Type B pancreatic cell (in vitro differentiated cells): ENCODE measurements around the gene C1QA. TPM values are rescaled to one million over a fixed set of nuclear protein-coding genes. Genes with fewer than 3 reads are reported as not detected.

Experiments used
- DNase-seq: peaks from one replicate; pipeline ENCODE4 v3.0.0; 2021; ENCODE audit warnings: mixed read lengths; ENCODE audit not compliant: unreplicated experiment; ENCODE audit errors: extremely low spot score
- H3K27ac Mint-ChIP-seq: 2 replicates; pipeline ENCODE4 v1.8.0; 2021; ENCODE audit warnings: mild to moderate bottlenecking, mixed read lengths
- H3K27me3 Mint-ChIP-seq: 2 replicates; pipeline ENCODE4 v1.8.0; 2021; ENCODE audit warnings: mixed read lengths
- H3K36me3 Mint-ChIP-seq: 2 replicates; pipeline ENCODE4 v1.8.0; 2021; ENCODE audit warnings: mixed read lengths
- H3K4me1 Mint-ChIP-seq: one replicate; pipeline ENCODE4 v1.8.0; 2021; ENCODE audit warnings: mixed read lengths; ENCODE audit not compliant: unreplicated experiment
- H3K4me3 Mint-ChIP-seq: 2 replicates; pipeline ENCODE4 v1.8.0; 2021; ENCODE audit warnings: mild to moderate bottlenecking, mixed read lengths
- H3K9me3 Mint-ChIP-seq: 2 replicates; pipeline ENCODE4 v1.8.0; 2021; ENCODE audit warnings: mixed read lengths
- CTCF ChIP-seq: fragments of 200-600 bp; sonication (generic); conservative IDR thresholded peaks from 2 replicates; pipeline ENCODE4 v1.5.0; 2021; ENCODE audit warnings: antibody characterized with exemption, mild to moderate bottlenecking
- long read RNA-seq: library from polyadenylated mRNA; unstranded; transcript quantifications from one replicate; pipeline ENCODE4 v2.0.0, GENCODE V29; 2020
- total RNA-seq: library from RNA; stranded (reverse); gene quantifications from 2 replicates; pipeline ENCODE4 v1.2.1, GENCODE V29; 2021; ENCODE audit warnings: low replicate concordance

C1QA gene, protein sequence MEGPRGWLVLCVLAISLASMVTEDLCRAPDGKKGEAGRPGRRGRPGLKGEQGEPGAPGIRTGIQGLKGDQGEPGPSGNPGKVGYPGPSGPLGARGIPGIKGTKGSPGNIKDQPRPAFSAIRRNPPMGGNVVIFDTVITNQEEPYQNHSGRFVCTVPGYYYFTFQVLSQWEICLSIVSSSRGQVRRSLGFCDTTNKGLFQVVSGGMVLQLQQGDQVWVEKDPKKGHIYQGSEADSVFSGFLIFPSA
- 0.69 TPM in 1 of 2 replicates, not detected in the other for total RNA-seq
- long read RNA-seq = 0 reads

DNA sequence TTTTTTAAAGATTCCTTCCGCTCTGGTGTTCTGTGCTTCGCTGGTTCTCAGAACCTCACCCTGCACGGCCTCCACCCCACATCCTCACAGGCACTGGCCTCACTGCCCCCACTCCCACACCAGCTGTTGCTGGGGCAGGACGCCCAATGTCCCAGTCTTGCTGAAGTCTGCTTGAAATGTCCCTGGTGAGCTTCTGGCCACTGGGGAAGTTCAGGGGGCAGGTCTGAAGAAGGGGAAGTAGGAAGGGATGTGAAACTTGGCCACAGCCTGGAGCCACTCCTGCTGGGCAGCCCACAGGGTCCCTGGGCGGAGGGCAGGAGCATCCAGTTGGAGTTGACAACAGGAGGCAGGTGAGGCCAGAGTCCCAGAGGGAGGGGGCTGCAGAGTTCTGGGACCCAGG, at the start of gene C1QA:
Gene C1QA (plus strand): TSS at position 276 of the 400 bp plus-strand sequence. CDS start 989 bp downstream, outside the sequence.
- H3K9me3 Mint-ChIP-seq = no peaks in the 10 kb centered on the region

DNA sequence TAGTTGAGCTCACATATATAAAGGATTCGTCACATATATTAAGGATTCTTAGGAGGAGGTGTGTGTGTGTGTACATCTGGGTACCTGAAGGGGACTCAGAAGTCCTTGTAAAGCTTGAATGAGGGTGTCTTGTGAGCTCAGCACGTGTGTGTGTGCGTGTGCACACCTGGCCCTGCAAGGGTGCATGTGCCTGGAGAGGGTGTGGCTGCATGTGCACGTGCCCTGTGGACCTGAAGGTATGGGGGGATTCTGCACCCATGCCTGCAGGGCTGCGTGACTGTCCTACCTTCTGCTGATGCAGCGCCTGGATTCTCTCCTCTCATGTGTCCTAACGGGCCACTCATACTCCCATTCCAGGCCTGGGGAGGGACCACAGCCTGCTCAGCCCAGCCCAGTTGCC, 49.2 kb upstream of the C1QA start:
- DNase-seq = no peak
- no peak for TF ChIP-seq CTCF
- Mint-ChIP-seq H3K36me3 (no peaks in the 10 kb centered on the region), H3K27ac (no peak overlapping the region), H3K4me3 (no peak overlapping the region), H3K9me3 (no peaks in the 10 kb centered on the region), H3K27me3 (peaks cover 31% of the 10 kb centered on the region), H3K4me1 (peaks cover 7% of the 10 kb centered on the region)

More for the DNA sequence above, at the start of gene C1QA:
- Mint-ChIP-seq H3K36me3 (no peaks in the 10 kb centered on the region), H3K27me3 (peaks cover 32% of the 10 kb centered on the region), H3K27ac (no peak within 1 kb of the TSS), H3K4me3 (no peak within 1 kb of the TSS), H3K4me1 (no peaks in the 10 kb centered on the region)
- TF ChIP-seq CTCF = no peak
- DNase-seq = no peak

- no peak for DNase-seq
- H3K9me3 Mint-ChIP-seq = no peaks in the 10 kb centered on the region
- no peak overlapping the region for H3K4me3 Mint-ChIP-seq
- peaks cover under 1% of the 10 kb centered on the region for H3K4me1 Mint-ChIP-seq
- TF ChIP-seq CTCF = no peak
- no peaks in the 10 kb centered on the region for H3K36me3 Mint-ChIP-seq
- no peak overlapping the region for H3K27ac Mint-ChIP-seq
- peaks cover 38% of the 10 kb centered on the region for H3K27me3 Mint-ChIP-seq
These were observed 47.5 kb upstream of the C1QA start for GRCh38 chr1:22588899-22589422.

DNA sequence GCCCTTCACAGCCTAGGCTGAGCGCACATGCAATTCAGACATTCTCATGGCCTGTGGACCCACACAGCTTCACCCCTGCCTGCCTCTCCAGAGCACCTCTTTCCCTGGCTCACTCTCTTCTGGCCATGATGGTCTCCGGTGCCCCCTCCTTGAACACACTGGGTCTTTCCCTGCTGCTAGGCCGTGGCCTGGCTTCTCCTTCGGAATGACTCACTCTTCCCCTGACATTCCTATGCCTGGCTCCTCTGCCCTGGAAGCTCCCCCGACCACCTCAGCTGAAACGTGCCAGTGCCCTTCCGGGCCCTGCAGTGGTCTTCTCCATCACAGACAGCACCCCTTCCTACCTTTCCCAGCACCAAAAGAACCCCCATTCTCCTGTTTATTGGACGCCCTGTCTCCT, 44.9 kb upstream of the C1QA start:
- no peak overlapping the region for H3K27ac Mint-ChIP-seq
- no peaks in the 10 kb centered on the region for H3K4me1 Mint-ChIP-seq
- TF ChIP-seq CTCF = no peak

GRCh38 chr1:22592051-22592450, 44.4 kb upstream of the C1QA start:
- H3K27ac Mint-ChIP-seq = no peak overlapping the region
- no peak overlapping the region for H3K4me3 Mint-ChIP-seq
- no peaks in the 10 kb centered on the region for H3K9me3 Mint-ChIP-seq
- no peaks in the 10 kb centered on the region for H3K36me3 Mint-ChIP-seq
- no peak for TF ChIP-seq CTCF
- H3K4me1 Mint-ChIP-seq = no peaks in the 10 kb centered on the region
- DNase-seq = no peak
- H3K27me3 Mint-ChIP-seq = peaks cover 43% of the 10 kb centered on the region

More for the DNA sequence above, 44.9 kb upstream of the C1QA start:
- no peaks in the 10 kb centered on the region for H3K36me3 Mint-ChIP-seq
- no peak for DNase-seq
- H3K4me3 Mint-ChIP-seq = no peak overlapping the region
- no peaks in the 10 kb centered on the region for H3K9me3 Mint-ChIP-seq
- peaks cover 41% of the 10 kb centered on the region for H3K27me3 Mint-ChIP-seq
